Ramos (cell line): ENCODE measurements around the gene CDK17.
"Not testable (repeated sequence)": the region's sequence is repeated elsewhere in the genome, so short reads cannot be mapped to it uniquely, and the experiment has no call there.

Experiments used
- in situ Hi-C: fragments of 300-500 bp; cut with MboI; formaldehyde crosslinking; loops from one replicate; pipeline ENCODE4 v1.14.3; 2022; ENCODE audit warnings: low sequenced_read_pairs; ENCODE audit not compliant: unreplicated experiment

CDK17 gene

GRCh38 chr12:96419576-96420276 is 19.5 kb upstream of the CDK17 start:
- in situ Hi-C loops: no loop called here

DNA sequence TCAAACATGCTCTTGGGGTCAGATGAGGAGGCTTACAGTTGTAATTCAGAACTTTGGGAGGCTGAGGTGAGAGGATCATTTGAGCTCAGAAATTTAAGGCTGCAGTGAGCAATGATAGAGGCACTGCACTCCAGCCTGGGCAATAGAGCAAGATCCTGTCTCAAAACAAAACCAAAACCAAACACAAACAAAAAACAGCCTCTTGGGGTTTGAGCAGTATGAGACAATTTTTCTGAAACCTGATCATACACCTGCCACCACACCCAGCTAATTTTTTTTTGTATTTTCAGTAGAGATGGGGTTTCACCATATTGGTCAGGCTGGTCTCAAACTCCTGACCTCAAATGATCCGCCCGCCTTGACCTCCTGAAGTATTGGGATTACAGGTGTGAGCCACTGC is 17.4 kb upstream of the CDK17 start:
- in situ Hi-C loops: not testable (repeated sequence)

GRCh38 chr12:96416033-96416799 is 16.0 kb upstream of the CDK17 start:
- in situ Hi-C loops: no loop called here

- in situ Hi-C loops: no loop called here
These were observed 14.4 kb upstream of the CDK17 start for GRCh38 chr12:96414637-96415036.

DNA sequence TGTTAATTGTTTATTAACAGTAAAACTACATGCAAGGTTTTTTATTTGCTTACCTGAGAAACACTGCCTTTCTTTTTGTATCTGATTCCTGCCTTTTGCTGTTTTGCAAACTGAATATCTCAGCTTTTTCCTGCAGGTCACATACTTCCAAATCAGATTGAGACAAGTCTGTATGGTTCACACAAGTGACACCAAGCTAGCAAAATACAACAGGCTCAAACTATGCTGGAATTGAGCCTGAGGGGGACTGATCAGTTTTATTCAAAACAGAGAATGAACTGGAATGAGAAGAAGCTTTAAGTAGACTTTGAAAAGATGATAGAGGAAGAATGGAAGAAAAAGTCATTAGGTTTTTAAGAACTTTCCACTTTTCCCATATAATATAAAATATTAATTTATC is 12.2 kb upstream of the CDK17 start:
- in situ Hi-C loops: no loop called here

DNA sequence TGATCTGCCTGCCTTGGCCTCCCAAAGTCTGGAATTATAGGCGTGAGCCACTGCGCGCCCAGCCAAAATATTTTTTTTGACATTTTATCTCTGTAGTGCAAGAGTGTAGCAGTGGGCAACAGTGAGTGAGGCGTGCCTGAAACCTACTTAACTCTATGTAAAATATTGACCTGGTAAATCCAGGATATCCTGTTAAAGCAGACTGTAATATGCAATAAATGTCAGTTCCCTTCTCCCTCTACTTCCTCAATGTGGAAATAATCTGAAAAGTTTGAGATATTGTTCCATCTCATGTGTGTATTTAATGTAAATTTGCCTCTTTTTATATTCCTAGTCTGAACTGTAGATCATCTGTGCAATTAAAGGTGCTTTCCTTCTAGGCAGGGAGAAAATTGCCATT is 9.5 kb upstream of the CDK17 start:
- in situ Hi-C loops: no loop called here

- in situ Hi-C loops: no loop called here
These were observed 8.8 kb upstream of the CDK17 start for GRCh38 chr12:96408993-96409392.

- in situ Hi-C loops: not testable (repeated sequence)
These were observed 7.3 kb upstream of the CDK17 start for GRCh38 chr12:96407429-96408097.

- in situ Hi-C loops: no loop called here
These were observed 4.5 kb upstream of the CDK17 start for GRCh38 chr12:96404696-96405095.

GRCh38 chr12:96403870-96404269 is 3.6 kb upstream of the CDK17 start:
- in situ Hi-C loops: no loop called here

DNA sequence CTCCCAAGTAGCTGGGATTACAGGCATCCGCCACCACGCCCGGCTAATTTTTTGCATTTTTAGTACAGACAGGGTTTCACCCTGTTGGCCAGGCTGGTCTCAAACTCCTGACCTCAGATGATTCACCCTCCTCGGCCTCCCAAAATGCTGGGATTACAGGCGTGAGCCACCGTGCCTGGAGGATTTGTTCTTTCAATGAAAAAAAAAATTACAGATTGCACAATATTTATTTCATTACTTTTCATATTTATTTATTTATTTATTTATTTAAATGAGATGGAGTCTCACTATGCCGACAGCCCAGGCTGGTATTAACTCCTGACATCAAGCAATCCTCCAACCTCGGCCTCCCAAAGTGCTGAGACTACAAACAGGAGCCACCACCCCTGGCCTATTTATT is 2.3 kb upstream of the CDK17 start:
- in situ Hi-C loops: not testable (repeated sequence)

- in situ Hi-C loops: no loop called here
These were observed 1.8 kb upstream of the CDK17 start for GRCh38 chr12:96402061-96402460.

DNA sequence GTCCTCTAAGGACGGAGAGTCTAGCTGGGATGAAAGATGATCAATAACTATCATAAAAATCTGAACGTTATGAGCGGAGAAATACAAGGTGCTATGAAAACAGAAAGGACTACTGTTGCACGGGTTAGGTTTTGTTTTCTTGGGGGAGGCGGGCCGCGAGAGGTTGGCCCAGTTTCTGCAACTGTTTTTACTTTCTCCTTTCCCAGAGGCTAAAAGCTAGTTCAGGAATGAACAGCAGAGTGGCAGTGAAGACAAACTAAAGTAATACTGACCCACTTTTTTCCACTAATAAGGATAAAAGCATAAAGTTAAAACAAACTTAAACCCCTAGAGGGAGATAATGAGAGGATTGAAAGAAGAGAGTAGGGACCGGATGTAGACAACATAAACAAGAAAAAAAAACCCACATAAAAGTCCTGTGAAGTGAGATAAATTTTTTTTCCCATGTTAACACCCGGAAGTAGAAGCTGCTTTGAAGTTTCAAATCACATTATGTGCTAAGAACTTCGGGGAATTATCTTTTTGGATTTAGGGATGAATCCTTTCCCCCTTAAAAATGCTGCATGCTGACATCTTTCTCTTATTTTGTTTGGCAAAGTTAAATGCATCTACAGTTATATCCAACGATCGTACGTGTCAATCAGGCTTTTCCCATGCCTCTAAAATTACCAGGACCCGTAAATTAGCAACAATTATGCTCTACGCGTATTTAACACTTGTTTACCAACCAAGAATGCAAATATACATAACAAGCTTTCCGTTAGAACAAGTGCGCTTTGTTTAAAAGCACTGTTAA is 1.0 kb upstream of the CDK17 start:
- in situ Hi-C loops: no loop called here

GRCh38 chr12:96400631-96401075 is 414 bp upstream of the CDK17 start:
- in situ Hi-C loops: no loop called here

- in situ Hi-C loops: no loop called here
These were observed 920 bp downstream of the CDK17 start for GRCh38 chr12:96399120-96399918.

DNA sequence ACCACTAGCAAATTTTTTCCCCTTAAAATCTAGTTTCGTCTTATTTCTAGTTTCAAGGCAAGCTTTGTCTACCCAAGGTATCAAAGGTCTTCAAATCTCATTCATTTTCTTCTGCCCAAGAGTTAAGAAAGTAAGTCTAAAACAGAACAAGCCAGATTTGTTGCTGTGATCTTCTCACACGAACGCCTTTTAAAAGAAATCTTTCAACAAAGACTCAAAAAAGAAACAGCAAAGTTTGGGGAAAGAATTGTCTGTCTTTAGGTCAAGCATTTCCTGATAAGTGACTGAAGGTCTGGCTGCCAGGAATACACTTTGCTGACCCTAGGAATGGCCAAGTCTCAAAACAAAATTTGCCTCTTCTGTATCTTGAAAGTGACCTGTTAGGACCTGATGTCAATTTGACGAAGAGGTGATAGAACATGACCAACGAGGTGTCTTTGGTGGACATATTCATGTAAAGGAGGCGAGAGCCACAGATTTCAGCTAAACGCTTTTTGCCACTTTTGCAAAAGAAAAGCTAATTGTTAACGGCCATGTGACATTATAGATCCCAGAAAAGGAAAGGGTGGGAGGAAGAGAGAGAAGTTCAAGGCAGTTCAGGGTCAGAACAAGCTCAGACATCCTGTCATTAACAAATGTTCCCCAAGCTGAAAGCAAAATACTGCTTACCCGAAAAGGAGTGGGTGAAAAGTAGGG is 1.7 kb downstream of the CDK17 start:
- in situ Hi-C loops: no loop called here

DNA sequence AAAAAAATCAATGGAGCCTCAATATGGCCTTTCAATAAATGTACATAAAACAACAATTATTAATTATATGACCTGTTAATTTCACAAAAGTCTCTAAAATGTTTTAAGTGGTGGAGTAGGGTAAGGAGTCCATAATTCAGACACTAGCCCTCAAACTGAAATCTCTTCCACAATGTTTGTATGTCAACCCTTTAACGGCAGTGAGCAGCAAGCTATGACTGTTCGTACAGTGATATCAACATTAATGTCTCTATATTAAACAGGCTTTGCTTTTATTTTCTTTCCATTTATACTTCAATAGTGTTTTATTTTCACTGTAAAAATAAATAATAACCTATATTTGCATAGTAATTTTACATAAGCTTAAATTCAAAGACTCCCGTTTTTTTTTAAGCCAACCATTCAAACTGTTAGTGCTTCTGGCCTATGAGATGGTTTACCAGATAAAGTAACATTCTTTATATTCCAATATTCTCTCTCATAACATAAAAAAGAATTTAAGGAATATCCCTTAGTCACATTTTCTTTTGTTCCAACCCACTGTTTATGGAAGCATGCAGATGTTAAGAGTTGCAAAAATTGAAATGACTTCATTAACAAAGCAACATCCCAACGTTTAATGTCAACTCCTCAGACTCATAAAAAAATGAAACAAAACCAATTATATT is 2.3 kb downstream of the CDK17 start:
- in situ Hi-C loops: no loop called here

DNA sequence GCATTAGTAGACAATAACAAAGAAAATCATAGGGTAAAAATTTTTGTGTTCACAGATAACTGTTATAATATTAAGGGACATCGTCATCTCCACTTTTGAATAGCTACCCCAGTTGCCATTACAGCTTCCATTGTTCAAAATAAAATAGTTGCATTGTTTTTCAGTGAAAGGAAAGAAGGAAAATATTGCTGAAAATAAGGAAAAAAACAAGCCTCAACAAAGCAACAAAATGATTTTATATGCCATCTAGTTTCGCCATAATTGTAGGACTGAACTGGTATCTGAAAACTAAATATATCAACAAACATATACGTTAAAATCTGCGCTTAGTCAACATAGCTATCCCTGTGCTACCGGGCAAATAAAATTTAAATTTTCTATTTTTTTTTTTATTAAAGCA is 3.3 kb downstream of the CDK17 start:
- in situ Hi-C loops: no loop called here

DNA sequence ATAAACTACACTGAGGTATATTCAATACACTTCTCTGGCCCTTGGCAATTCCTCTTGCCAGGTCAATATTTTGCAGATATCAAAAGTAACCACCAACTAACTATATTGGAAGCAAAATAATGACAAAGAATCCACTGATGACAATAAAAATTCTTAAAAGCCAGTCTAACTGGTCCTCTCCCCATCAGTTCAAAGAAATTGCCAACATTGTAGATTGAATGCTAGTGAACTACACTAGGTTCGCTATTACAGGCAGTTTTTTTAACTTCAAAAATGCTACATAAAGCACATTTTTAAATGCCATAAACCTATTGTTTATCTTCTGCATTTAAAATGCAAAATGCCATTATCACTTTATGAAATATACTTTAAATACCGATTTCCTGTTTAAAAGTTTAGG is 4.0 kb downstream of the CDK17 start:
- in situ Hi-C loops: no loop called here
